Stimulated activated CD4-positive, alpha-beta T cell treated with anti-CD3 and anti-CD28 coated beads, Interleukin-12 subunit alpha, Interleukin-12 subunit beta, amount 100 ng/mL, for 4 hours (primary cell): ENCODE results near the gene BAHCC1.

Experiments
- DNase-seq: peaks from one replicate; pipeline ENCODE4 v3.0.0-alpha.2; 2020

Gene BAHCC1

GRCh38 chr17:81445642-81446503, 50.6 kb downstream of the BAHCC1 start:
- DNase-seq: no peak

- no peak for DNase-seq
These were observed 52.2 kb downstream of the BAHCC1 start for GRCh38 chr17:81447331-81447933.

GRCh38 chr17:81448442-81448841, 53.2 kb downstream of the BAHCC1 start:
- no peak for DNase-seq

- no peak for DNase-seq
These were observed 53.7 kb downstream of the BAHCC1 start for GRCh38 chr17:81448950-81449349.

- no peak for DNase-seq
These were observed 54.1 kb downstream of the BAHCC1 start for GRCh38 chr17:81449351-81449750.

GRCh38 chr17:81451823-81452222, 56.6 kb downstream of the BAHCC1 start:
- no peak for DNase-seq

- no peak for DNase-seq
These were observed 57.3 kb downstream of the BAHCC1 start for GRCh38 chr17:81452551-81452950.

GRCh38 chr17:81453076-81453475, 57.8 kb downstream of the BAHCC1 start:
- no peak for DNase-seq

GRCh38 chr17:81453712-81454111, 58.5 kb downstream of the BAHCC1 start:
- DNase-seq: no peak

GRCh38 chr17:81454473-81454872, 59.2 kb downstream of the BAHCC1 start:
- no peak for DNase-seq

GRCh38 chr17:81455387-81455786, 60.1 kb downstream of the BAHCC1 start:
- DNase-seq: no peak

- DNase-seq: no peak
These were observed 60.8 kb downstream of the BAHCC1 start for GRCh38 chr17:81456091-81456490.

GRCh38 chr17:81456798-81457197, 61.5 kb downstream of the BAHCC1 start:
- no peak for DNase-seq

- DNase-seq: no peak
These were observed 62.1 kb downstream of the BAHCC1 start for GRCh38 chr17:81457401-81457800.

GRCh38 chr17:81457917-81458555, 62.8 kb downstream of the BAHCC1 start:
- no peak for DNase-seq

GRCh38 chr17:81458628-81459027, 63.4 kb downstream of the BAHCC1 start:
- no peak for DNase-seq

- no peak for DNase-seq
These were observed 64.0 kb downstream of the BAHCC1 start for GRCh38 chr17:81459224-81459623.

- no peak for DNase-seq
These were observed 64.6 kb downstream of the BAHCC1 start for GRCh38 chr17:81459864-81460263.

- no peak for DNase-seq
These were observed 65.7 kb downstream of the BAHCC1 start for GRCh38 chr17:81460856-81461460.

GRCh38 chr17:81461607-81462500, 66.6 kb downstream of the BAHCC1 start:
- no peak for DNase-seq

GRCh38 chr17:81462506-81463125, 67.4 kb downstream of the BAHCC1 start:
- no peak for DNase-seq

- DNase-seq: no peak
These were observed 68.2 kb downstream of the BAHCC1 start for GRCh38 chr17:81463506-81463905.
